Measurements from ENCODE around the gene CCDC184.
"Not testable (repeated sequence)": the region's sequence is repeated elsewhere in the genome, so short reads cannot be mapped to it uniquely, and the experiment has no call there.

Gene CCDC184

DNA sequence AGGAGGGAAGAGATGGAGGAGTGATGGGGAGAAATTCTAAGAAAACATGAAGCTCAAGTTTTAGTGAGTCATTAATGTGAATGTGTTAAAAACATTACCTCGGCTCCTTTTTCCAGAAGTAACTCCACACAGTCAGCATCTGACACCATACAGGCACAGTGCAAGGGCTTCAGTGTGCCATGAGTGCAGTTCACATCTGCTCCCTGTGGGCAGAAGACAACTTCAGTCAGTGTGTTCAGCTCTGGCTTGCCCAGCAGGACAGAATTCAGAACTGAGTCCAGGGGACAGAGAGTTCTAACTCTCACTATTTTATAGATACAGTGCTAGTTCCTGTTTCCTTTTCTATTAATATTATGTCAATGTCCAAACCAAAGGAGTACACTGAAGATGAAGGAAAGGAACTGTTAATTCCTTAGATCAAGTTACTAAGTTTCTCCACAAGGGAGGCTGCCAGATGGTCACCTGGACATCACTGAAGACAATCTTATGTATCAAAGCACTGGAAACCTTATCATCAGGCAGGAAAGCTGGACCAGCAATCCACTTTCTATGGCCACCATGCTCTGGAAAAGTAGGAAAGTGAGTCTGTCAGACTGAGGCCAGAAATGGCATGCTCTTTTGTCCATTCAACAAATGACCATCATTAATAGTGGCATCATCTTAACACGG is 32.2 kb upstream of the CCDC184 start:
- DNase-seq (ENCODE audit: extremely low spot score) = no peak
- ChIA-PET POLR2A (interaction anchor here (1.6 kb wide), 1 partner anchor 31 kb away, joined by 5 read pairs; the partner anchor contains the start of gene PFKM), CTCF (interaction anchor here (0.7 kb wide), 1 partner anchor 471 kb away, joined by 3 read pairs; no protein-coding TSS in a partner anchor)
- TF ChIP-seq CTBP1 (IDR thresholded peaks at IDR 0.05; ENCODE audit: borderline replicate concordance) = no peak
- no peak for TF ChIP-seq SUZ12 (IDR thresholded peaks at IDR 0.05)
- no peak for TF ChIP-seq BHLHE40 (IDR thresholded peaks at IDR 0.05; ENCODE audit: borderline replicate concordance)
- TF ChIP-seq NFRKB (IDR thresholded peaks at IDR 0.05) = no peak
- TF ChIP-seq ELF4 (IDR thresholded peaks at IDR 0.05) = no peak
- TF ChIP-seq ARNT (IDR thresholded peaks at IDR 0.05) = no peak
- no peak for TF ChIP-seq HDGF (IDR thresholded peaks at IDR 0.05; ENCODE audit: borderline replicate concordance)

DNA sequence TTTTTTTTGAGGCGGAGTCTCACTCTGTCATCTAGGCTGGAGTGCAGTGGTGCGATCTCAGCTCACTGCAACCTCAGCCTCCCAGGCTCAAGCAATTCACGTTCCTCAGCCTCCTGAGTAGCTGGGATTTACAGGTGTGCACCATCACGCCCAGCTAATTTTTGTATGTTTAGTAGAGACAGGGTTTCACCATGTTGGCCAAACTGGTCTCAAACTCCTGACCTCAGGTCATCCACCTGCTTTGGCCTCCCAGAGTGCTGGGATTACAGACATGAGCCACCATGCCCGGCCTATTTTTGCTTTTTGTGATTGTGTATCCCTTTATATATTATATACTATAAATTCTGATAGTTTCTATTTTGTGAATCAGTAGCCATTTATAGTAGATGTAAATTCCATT is 27.7 kb upstream of the CCDC184 start:
- POLR2A ChIA-PET = interaction anchor here (1.9 kb wide), 1 partner anchor 8 kb away, joined by 10 read pairs; no protein-coding TSS in a partner anchor
- CTCF ChIA-PET; DNase-seq (ENCODE audit: extremely low spot score): not testable (repeated sequence)

DNA sequence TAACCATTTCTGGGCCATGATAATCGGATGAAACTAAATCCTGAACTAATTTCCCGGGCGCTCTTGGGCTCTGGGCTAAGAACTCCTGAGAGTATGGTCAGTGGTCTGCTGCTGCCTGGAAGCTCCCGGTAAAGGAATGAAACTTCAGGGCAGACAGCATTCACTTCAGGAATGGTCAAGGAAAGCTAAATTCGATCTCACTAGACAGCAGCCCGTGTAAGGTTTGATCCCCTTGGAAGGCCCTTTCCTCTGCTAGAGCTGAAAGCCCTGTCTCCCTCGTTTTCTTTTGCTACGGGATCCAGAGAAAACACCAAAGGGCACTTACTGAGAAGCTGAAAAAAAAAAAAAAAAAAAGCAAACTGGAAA is 26.8 kb upstream of the CCDC184 start:
- 0 out of 2 replicates have a peak, but pooled peaks have one; percentile 26 for TF ChIP-seq ZNF384 (IDR thresholded peaks at IDR 0.05)
- TF ChIP-seq LEF1 (IDR thresholded peaks at IDR 0.05; ENCODE audit: borderline replicate concordance) = no peak
- POLR2A ChIA-PET = interaction anchor here (1.6 to 2.7 kb wide), 5 partner anchors 9 to 51 kb away, joined by 8 to 26 read pairs (median 13); partner anchors contain the start of genes CCDC184, PFKM and SENP1
- CTCF ChIA-PET = interaction anchor here (1.6 kb wide), 1 partner anchor 10 kb away, joined by 3 read pairs; no protein-coding TSS in a partner anchor
- no peak for DNase-seq (ENCODE audit: extremely low spot score)

DNA sequence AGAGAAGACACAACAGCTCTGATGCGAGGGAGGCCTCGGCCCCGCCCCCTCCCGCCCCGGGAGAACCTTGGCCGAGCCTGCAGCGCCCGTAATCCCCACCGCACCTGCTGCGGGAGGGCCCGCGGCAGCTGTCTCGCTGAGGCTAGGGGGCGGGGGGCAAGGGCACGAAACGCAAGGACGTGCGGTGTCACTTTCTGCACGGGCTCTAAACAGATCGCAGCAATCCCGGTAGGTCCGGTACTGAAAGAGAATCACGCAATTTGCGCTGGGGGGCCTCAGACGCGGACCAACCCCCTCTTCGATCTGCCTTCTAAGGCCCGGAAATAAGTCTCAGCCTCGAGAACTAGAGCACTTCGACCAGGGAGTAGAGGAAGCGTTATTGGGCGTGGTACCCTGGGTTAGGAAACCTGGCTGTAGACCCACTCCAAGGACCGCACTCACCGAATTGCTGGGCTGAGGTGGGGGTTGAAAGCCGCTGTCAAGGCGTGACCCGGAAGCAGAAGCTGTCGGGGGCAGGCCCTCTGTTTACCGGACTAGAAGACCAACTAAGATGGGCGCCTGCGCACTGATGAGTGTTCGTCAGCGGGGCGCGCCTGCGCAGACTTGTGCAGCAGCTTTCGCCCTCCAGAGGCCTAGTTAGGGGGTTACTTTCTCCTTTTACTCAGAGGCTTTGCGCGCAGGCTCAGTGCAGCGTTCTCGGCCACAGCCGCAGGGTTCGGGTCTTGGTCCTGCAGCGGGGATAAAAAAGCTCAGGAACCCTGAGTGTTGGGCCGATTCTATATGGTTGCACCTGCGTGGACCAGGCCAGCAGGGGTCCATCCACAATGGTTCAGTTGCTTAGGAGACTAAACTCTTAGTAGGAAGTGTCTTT is 26.2 kb upstream of the CCDC184 start, which contains the start of gene ASB8:
TSS of gene ASB8 (minus strand) at position 498 of the 871 bp plus-strand sequence. CDS start 4,019 bp downstream, outside the sequence.
- CTCF ChIA-PET = interaction anchor here (0.6 to 1.6 kb wide), 3 partner anchors 11 to 73 kb away, joined by 3 to 9 read pairs (median 3); no protein-coding TSS in a partner anchor
- POLR2A ChIA-PET = interaction anchor here (0.7 to 2.7 kb wide), 20 partner anchors 9 to 1888 kb away, joined by 3 to 26 read pairs (median 5); partner anchors contain the start of genes CCDC184, PFKM, SENP1 and SLC38A1
- DNase-seq (ENCODE audit: extremely low spot score) = peak; percentile 99
- TF ChIP-seq ELF4 (IDR thresholded peaks at IDR 0.05) = 0 out of 2 replicates have a peak, but pooled peaks have one; percentile 5
- TF ChIP-seq, protein P1, sequence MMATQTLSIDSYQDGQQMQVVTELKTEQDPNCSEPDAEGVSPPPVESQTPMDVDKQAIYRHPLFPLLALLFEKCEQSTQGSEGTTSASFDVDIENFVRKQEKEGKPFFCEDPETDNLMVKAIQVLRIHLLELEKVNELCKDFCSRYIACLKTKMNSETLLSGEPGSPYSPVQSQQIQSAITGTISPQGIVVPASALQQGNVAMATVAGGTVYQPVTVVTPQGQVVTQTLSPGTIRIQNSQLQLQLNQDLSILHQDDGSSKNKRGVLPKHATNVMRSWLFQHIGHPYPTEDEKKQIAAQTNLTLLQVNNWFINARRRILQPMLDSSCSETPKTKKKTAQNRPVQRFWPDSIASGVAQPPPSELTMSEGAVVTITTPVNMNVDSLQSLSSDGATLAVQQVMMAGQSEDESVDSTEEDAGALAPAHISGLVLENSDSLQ (IDR thresholded peaks at IDR 0.05) = peak; percentile 47; the same call in 1 of the 2 replicates
- TF ChIP-seq FOXA1 (IDR thresholded peaks at IDR 0.05) = no peak
- peak; percentile 33; the same call in 1 of the 2 replicates for TF ChIP-seq FOXM1 (IDR thresholded peaks at IDR 0.05; ENCODE audit: borderline replicate concordance)
- TF ChIP-seq BHLHE40 (IDR thresholded peaks at IDR 0.05; ENCODE audit: borderline replicate concordance) = no peak
- TF ChIP-seq SUZ12 (IDR thresholded peaks at IDR 0.05) = no peak
- no peak for TF ChIP-seq CTBP1 (IDR thresholded peaks at IDR 0.05; ENCODE audit: borderline replicate concordance)
- TF ChIP-seq LEF1 (IDR thresholded peaks at IDR 0.05; ENCODE audit: borderline replicate concordance) = no peak
- no peak for TF ChIP-seq ZNF384 (IDR thresholded peaks at IDR 0.05)

DNA sequence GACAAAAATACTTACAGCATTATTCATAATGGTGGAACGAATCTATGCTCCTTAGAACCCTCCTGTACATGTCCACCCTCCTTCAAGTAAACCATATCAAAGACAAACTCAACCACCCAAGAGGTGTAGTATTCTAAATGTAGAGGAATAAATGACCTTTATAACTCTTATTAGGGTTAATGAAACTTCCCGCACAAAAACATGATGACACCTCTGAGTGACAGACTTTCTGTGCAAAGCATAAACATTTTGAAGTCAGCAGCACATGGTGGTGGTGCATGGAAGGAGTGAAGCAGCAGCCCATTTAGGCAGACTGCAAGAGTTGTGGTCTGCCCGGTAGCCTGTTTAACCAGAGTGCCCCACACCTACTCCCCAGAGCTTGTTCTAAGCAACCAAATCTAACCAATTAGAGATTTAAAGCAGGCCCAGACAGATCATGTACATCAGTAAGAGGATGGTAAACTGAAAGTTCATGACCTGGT is 25.5 kb upstream of the CCDC184 start:
- TF ChIP-seq L3MBTL2 (conservative IDR thresholded peaks at IDR 0.05) (peak; percentile 57), ELF4 (IDR thresholded peaks at IDR 0.05) (no peak)
- no peak for DNase-seq (ENCODE audit: extremely low spot score)
- ChIA-PET CTCF (interaction anchor here (0.6 to 1.6 kb wide), 3 partner anchors 12 to 74 kb away, joined by 3 to 9 read pairs (median 3); no protein-coding TSS in a partner anchor), POLR2A (interaction anchor here (0.8 to 2.7 kb wide), 16 partner anchors 10 to 1889 kb away, joined by 3 to 26 read pairs (median 6); partner anchors contain the start of genes CCDC184, PFKM, SENP1 and SLC38A1)

DNA sequence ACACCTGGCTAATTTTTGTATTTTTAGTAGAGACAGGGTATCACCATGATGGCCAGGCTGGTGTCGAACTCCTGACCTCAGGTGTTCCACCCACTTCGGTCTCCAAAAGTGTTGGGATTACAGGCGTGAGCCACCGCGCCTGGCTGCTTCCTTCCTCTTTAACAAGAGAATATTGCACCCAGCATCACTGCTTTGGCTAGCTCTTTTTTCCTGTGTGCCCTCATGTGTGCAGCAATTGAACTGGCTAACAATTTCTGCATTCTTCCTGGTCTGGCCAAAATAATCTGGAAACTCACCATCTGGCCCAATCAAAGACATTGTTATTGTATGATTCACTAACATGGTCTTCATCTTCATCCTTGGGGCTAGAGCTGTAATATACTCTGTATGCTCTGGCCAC is 23.4 kb upstream of the CCDC184 start:
- TF ChIP-seq NFRKB (IDR thresholded peaks at IDR 0.05) (no peak), ELF4 (IDR thresholded peaks at IDR 0.05) (no peak), FOXM1 (IDR thresholded peaks at IDR 0.05; ENCODE audit: borderline replicate concordance) (no peak), CTBP1 (IDR thresholded peaks at IDR 0.05; ENCODE audit: borderline replicate concordance) (no peak), ARNT (IDR thresholded peaks at IDR 0.05) (no peak), L3MBTL2 (conservative IDR thresholded peaks at IDR 0.05) (no peak), ZNF384 (IDR thresholded peaks at IDR 0.05) (no peak), SP1 (IDR thresholded peaks at IDR 0.05) (no peak), FOXA1 (IDR thresholded peaks at IDR 0.05) (no peak), LEF1 (IDR thresholded peaks at IDR 0.05; ENCODE audit: borderline replicate concordance) (no peak), FOXK2 (IDR thresholded peaks at IDR 0.05) (no peak), SUZ12 (IDR thresholded peaks at IDR 0.05) (no peak)
- TF ChIP-seq, protein P1 (IDR thresholded peaks at IDR 0.05) = no peak
- POLR2A ChIA-PET = no interaction called here
- no peak for DNase-seq (ENCODE audit: extremely low spot score)
- CTCF ChIA-PET = interaction anchor here (0.8 kb wide), 1 partner anchor 197 kb away, joined by 4 read pairs; the partner anchor contains the start of gene TMEM106C

DNA sequence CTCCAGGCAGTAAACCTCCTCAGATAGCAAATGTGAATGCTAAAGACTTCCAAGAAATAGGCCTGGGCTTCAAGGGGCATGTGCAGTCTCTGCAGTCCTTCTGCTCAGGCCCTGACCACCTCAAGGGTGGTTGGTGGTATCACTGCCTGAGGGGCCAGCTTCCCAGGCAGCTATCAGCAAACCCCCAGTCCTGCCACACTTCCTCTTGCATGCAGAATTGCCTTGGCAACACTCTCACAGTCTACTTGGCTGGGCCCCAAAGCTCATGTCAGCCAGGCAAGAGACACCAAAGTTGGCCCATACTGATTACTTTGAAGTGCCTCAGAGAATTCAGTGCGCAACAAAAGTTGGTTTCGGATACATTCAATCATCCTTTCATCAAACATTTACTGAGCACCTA is 22.6 kb upstream of the CCDC184 start:
- CTCF ChIA-PET = no interaction called here
- POLR2A ChIA-PET = no interaction called here
- DNase-seq (ENCODE audit: extremely low spot score) = no peak
- no peak for TF ChIP-seq SUZ12 (IDR thresholded peaks at IDR 0.05)
- TF ChIP-seq ELF4 (IDR thresholded peaks at IDR 0.05) = no peak
- TF ChIP-seq LEF1 (IDR thresholded peaks at IDR 0.05; ENCODE audit: borderline replicate concordance) = no peak
- TF ChIP-seq ARNT (IDR thresholded peaks at IDR 0.05) = no peak
- no peak for TF ChIP-seq BHLHE40 (IDR thresholded peaks at IDR 0.05; ENCODE audit: borderline replicate concordance)
- no peak for TF ChIP-seq HDGF (IDR thresholded peaks at IDR 0.05; ENCODE audit: borderline replicate concordance)
- TF ChIP-seq TARDBP (IDR thresholded peaks at IDR 0.05) = no peak
- TF ChIP-seq L3MBTL2 (conservative IDR thresholded peaks at IDR 0.05) = no peak
- TF ChIP-seq SP1 (IDR thresholded peaks at IDR 0.05) = no peak
- TF ChIP-seq NFRKB (IDR thresholded peaks at IDR 0.05) = no peak
- TF ChIP-seq FOXM1 (IDR thresholded peaks at IDR 0.05; ENCODE audit: borderline replicate concordance) = no peak
- TF ChIP-seq, protein P1 (IDR thresholded peaks at IDR 0.05) = no peak
